HG03442 (cell line): ENCODE data around the gene GRB14.

Experiments used
- ATAC-seq: cut with Tn5 transposase; IDR thresholded peaks from one replicate; pipeline ENCODE4 v1.9.1; 2021; ENCODE audit warnings: mild to moderate bottlenecking, moderate library complexity; ENCODE audit not compliant: unreplicated experiment

Gene GRB14

GRCh38 chr2:164617466-164617865 is 3.8 kb downstream of the GRB14 start:
- ATAC-seq = no peak

- ATAC-seq = no peak
These were observed 7.8 kb downstream of the GRB14 start for GRCh38 chr2:164613321-164613982.

GRCh38 chr2:164609790-164610189 is 11.5 kb downstream of the GRB14 start:
- ATAC-seq = no peak

GRCh38 chr2:164606557-164606956 is 14.7 kb downstream of the GRB14 start:
- ATAC-seq = no peak

- ATAC-seq = no peak
These were observed 16.0 kb downstream of the GRB14 start for GRCh38 chr2:164605295-164605694.

GRCh38 chr2:164600763-164601162 is 20.5 kb downstream of the GRB14 start:
- ATAC-seq = no peak

GRCh38 chr2:164599954-164600589 is 21.2 kb downstream of the GRB14 start:
- peak; percentile 99 for ATAC-seq

GRCh38 chr2:164597983-164598382 is 23.3 kb downstream of the GRB14 start:
- ATAC-seq = no peak

GRCh38 chr2:164595031-164595430 is 26.3 kb downstream of the GRB14 start:
- no peak for ATAC-seq

GRCh38 chr2:164593959-164594358 is 27.3 kb downstream of the GRB14 start:
- no peak for ATAC-seq

- no peak for ATAC-seq
These were observed 27.7 kb downstream of the GRB14 start for GRCh38 chr2:164593541-164593940.

- ATAC-seq = no peak
These were observed 31.8 kb downstream of the GRB14 start for GRCh38 chr2:164589522-164589921.

GRCh38 chr2:164581050-164581449 is 40.2 kb downstream of the GRB14 start:
- ATAC-seq = no peak

GRCh38 chr2:164574931-164575330 is 46.4 kb downstream of the GRB14 start:
- ATAC-seq = no peak

GRCh38 chr2:164570475-164570874 is 50.8 kb downstream of the GRB14 start:
- no peak for ATAC-seq

GRCh38 chr2:164569378-164569777 is 51.9 kb downstream of the GRB14 start:
- ATAC-seq = no peak

GRCh38 chr2:164568317-164568716 is 53.0 kb downstream of the GRB14 start:
- no peak for ATAC-seq

GRCh38 chr2:164567335-164567989 is 53.8 kb downstream of the GRB14 start:
- ATAC-seq = no peak

- ATAC-seq = no peak
These were observed 55.9 kb downstream of the GRB14 start for GRCh38 chr2:164565359-164565758.

GRCh38 chr2:164562666-164563065 is 58.6 kb downstream of the GRB14 start:
- no peak for ATAC-seq

- no peak for ATAC-seq
These were observed 59.3 kb downstream of the GRB14 start for GRCh38 chr2:164561991-164562390.

- no peak for ATAC-seq
These were observed 59.9 kb downstream of the GRB14 start for GRCh38 chr2:164561416-164561815.
